NCI-H510A treated with DMSO at 0.1 percent for 48 hours (cell line): ENCODE results near the gene CLIP2.
A peak's percentile ranks its signal among the peaks of the same experiment; 100 is the strongest.
"Not testable (repeated sequence)": the region's sequence is repeated elsewhere in the genome, so short reads cannot be mapped to it uniquely, and the experiment has no call there.

Source experiments
- DNase-seq: peaks from one replicate; lab custom pipeline; 2025; lab: John Stamatoyannopoulos, UW

CLIP2 gene

DNA sequence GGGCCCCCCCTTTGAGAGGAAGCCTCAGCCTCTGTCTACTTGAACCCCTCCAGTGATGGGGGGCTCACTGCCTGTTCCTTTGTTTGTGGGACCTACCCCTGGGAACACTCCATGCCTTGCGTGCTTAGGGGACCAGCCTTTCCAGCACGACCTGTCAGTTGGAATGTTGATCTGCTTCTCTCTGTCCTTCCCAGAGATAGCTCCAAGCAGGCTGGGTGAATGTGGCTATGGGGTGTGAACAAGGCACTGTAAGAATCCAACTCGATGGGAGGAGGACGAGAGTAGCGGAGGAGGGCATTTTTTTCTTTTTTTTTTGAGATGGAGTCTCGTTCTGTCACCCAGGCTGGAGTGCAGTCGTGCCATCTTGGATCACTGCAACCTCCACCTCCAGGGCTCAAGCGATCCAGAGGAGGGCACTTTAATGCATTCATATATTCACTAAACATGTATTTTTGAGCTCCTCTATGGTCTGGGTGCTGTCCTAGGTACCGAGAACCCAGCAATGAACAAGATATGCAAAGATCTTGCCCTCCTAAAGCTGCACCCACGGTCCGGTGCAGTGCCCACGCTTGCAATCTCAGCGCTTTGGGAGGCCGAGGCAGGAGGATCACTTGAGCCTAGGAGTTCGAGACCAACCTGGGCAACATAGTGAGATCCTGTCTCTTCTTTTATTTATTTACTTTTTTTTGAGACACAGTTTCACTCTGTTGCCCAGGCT, 8.5 kb downstream of the CLIP2 start:
- no peak for DNase-seq

DNA sequence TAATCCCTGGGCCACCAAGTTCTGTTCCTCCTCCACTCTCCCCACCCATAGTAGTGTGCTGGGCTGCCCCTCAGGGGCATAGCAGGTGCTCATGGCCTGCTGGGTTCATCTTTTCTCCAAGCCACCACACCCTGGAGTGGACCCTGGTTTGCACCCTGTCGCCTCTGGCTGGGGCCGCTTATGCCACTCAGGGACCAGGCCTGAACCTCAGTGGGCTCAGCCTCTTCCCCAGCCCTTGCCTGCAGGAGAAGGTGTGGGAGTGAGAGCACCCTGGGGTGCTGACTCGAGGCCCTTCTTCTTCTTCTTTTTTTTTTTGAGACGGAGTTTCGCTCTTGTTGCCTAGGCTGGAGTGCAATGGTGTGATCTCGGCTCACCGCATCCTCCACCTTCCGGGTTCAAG, 10.2 kb downstream of the CLIP2 start:
- DNase-seq: no peak

DNA sequence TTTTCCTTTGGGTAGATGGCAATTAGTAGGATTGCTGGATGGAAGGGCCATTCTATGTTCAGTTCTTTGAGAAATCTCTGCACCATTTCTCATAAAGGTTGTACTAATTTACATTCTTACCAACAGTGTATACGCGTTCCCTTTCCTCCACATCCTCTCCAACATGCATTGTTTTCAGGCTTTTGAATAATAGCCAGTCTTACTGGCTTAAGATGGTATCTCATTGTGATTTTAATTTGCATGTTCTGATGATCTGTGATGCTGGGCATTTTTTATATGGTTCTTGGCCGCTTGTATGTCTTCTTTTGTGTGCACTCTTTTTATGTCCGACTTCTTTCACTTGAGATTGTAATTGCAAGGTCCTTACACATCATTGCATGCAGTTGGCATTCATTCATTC, 11.7 kb downstream of the CLIP2 start:
- DNase-seq: no peak

DNA sequence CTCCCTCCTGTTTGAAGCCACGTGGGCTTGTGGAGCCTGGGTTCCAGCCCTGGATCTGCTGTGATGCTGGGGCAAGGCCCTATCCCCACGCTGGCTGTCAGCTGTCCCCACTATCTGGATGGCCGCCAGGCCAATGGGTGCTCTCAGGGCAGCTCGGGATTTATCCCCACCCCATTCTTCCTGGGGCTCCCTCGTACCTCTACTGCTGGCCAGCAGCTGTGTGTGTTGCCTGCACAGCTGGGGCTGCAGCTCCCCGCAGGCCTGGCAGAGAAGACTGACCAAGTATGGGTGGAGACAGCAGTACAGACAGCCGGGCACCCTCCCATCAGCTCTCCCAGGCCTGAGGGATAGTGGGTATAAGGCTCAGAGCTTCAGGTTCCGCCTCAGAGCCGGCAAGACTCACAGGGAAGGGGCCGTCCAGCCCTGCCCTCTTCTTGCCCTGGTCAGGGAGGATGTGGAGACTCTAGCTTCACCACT, 13.6 kb downstream of the CLIP2 start:
- DNase-seq: no peak

DNA sequence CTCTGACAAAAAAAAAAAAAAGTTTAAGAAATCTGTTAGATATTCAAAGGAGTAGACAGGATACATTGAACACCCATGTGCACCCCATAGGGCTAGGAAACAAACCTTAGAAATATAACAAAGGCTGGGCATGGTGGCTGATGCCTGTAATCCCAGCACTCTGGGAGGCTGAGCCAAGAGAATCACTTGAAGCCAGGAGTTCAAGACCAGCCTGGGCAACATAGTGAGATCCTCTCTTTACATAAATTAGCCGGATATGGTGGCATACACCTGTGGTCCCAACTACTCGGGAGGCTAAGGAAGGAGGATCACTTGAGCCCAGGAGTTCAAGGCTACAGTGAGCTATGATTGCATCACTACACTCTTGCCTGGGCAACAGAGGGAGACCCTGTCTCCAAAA, 15.3 kb downstream of the CLIP2 start:
- DNase-seq: no peak

DNA sequence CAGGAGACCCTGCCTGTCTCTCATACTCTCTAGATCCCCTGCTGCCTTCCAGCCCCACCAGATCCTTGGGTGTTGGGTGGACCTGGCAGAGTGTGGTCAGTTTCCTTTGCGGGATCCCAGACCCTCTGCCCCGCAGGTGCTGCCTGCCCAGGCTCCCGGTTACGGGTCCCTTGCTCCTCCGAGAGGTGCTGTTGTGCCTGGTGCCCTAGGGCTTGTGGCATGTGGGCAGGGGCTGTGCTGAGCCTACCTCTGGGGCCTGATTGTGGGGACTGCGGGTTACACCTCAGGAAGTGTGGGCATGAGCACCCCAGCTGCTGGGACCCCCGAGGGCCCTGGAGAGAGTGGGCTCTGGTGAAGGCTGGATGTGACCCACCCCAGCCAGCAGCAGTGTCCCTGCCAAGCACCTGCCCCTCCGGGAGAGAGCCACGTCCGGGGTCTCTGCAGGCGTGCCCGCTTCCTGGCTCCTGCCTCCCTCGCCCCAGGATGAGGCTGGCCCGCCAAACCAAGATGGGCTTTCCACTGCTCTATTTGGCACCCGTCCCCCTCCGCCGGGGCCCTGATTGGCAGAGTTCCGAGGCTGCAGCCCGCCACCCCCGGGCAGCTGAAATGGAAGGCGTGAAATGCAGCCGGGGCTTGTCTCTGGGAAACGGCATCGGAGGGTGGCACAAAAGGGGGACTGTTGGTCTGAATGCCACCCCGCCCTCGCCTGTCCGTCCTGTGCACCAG, 17.0 kb downstream of the CLIP2 start:
- DNase-seq: no peak

DNA sequence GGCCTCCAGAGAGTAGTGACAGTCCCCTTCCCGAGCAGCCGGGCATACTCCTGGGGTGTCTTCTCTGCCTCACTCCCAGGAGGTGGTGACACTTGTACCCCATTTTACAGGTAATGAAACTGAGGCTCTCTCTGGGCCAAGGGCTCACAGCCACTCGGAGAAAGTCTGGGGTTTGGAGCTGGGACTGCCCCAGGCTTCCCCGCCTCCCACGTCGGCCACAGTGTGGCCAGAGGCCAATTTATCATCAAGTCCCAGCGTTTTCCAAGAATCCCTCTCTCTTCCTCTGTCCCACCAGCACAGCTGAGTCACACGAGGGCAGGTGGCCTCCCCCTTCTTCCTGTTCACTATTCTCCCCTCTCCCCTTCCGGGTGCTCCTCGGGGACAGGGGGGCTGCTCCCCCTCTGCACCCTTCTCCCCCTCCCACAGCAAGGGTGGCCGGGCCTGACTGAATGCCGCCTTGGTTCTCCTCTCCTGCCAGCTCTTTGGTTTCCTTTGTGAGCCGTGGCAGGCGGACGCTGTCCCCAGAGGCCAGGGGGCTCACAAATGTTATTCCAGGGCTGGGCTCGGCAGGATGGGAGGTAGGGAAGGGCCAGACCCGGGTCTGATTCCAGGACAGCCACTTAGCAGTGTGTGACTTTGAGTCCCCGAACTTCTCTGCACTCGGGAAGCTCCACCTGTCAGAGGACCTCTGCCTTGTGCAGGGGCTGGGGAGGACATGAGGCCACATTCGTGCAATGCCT, 17.7 kb downstream of the CLIP2 start:
- DNase-seq: no peak

DNA sequence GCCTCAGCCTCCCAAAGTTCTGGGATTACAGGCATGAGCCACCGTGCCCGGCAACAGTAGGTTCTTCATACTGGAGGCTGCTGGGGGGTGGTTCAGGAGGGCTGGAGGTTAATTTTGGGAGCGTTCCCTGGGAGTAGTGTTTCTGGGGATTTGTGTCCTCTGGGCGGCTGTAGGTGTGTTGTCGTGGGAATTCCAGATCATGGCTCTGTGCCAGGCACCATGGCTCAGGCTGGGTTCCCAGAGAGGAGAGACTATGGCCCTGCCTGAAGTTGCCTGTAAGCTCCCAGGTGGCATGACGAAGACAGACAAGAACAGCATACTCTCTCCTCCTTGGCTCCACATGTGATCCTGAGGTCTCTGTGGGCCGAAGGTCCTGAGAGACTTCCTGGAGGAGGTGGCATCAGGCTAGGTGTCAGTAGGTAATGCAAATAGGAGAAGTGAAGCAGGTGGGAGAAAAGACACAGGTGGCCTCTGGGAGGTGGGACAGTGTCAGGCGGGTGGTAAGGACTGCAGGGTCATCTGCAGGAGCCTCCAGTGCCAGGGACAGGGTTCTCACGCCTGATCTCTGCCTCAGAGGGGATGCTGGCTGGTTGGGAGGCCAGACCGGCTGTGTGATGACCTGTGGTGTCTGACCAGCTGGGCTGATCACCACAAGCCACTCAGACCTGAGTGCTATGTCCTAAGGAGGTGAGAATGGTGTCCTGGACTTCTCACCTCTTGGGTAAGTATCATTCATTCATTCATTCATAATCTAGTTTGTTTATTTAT, 18.7 kb downstream of the CLIP2 start:
- no peak for DNase-seq

DNA sequence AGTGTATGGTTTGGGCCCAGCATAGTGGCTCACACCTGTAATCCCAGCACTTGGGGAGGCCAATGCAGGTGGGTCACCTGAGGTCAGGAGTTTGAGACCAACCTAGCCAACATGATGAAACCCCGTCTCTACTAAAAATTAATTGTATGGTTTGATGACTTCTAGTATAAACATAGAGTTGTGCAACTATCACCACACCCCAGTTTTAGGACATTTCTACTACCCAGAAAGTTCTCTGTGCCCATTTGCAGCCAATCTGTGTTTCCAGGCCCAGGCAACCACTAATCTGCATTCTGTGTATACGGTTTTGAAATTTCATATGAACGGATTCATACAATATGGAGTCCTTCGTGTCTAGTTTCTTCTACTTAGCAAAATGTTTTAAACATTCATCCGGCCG, 20.0 kb downstream of the CLIP2 start:
- DNase-seq: no peak

DNA sequence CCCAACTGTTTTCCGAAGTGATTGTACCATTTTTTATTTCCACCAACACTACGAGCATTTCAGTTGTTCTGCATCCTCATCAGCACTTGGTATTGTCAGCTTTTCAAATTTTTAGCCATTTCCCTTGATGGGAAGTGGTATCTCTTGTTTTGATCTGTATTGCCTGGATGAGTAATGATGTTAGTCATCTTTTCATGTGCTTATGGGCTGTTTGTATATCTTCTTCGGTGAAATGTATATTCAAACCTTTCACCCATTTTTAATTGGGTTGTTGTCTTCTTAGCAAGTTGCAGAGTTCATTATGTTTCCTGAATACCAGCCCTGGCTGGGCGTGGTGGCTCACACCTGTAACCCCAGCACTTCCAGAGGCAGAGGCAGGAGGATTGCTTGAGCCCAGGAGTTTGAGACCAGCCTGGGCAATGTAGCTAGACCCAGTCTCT, 22.1 kb downstream of the CLIP2 start:
- DNase-seq: no peak

DNA sequence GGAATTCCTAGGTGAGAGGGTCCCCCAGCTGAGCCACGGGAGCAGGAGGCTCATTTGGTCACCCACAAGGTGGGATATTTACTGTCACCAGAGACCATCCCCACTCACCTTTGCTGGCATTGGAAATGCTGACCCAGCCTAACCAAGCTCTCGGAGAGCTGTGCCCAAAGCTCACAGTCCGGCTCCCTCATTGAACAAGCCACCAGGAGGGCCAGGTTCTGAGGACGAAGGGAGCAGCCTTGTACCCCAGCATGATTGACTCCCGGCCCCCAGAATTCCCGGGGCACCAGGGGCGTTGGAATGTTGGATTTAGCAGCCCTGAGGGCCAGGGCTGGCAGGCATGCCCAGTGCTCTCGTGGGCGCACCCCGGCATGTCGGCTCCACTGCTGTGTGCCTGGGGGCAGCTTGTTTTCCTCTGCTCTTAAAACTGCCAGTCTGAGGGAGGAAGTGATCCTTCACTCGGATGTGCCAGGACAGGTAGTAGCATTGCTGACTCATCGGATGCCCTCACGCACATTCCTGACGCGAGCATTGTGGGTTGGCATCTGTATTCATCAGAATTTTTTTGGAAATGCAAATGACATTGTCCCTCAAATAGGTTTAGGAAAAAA, 23.3 kb downstream of the CLIP2 start:
- peak; percentile 6 for DNase-seq

DNA sequence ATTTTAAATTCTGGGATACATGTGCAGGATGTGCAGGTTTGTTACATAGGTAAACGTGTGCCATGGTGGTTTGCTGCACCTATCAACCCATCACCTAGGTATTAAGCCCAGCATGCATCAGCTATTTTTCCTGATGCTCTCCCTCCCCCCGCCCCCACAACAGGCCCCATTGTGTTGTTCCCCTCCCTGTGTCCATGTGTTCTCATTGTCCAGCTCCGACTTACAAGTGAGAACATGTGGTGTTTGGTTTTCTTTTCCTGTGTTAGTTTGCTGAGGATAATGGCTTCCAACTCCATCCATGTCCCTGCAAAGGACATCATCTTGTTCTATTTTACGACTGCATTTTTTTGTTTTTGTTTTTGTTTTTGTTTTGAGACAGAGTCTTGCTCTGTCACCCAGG, 26.7 kb downstream of the CLIP2 start:
- DNase-seq: not testable (repeated sequence)

DNA sequence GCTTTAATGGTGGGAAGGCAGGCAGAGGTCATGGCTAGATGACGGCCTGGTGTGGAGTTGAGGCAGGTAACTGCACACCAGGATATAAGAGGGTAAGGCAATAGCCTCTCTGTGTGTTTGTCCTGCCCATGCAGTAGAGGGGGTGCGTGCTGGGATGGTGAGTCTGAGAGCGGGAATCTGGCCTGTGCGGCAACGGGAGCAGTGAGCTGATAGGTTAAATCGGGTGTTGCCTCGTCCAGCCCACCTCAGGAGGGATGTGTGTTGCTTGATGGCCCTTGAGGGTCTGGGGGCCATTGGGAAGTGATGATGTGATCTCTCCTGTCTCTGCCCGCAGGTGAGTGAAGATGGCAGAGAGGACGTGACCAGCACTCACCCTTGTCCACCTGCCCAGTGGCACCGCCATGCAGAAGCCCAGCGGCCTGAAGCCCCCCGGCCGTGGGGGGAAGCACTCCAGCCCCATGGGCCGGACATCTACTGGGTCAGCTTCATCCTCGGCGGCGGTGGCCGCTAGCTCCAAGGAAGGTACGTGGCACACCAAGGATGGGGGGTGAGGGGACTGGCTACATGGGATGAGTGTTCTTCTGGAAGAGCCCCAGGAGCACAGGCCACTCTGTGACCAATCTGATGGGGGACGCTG, 28.1 kb downstream of the CLIP2 start:
- DNase-seq: no peak

DNA sequence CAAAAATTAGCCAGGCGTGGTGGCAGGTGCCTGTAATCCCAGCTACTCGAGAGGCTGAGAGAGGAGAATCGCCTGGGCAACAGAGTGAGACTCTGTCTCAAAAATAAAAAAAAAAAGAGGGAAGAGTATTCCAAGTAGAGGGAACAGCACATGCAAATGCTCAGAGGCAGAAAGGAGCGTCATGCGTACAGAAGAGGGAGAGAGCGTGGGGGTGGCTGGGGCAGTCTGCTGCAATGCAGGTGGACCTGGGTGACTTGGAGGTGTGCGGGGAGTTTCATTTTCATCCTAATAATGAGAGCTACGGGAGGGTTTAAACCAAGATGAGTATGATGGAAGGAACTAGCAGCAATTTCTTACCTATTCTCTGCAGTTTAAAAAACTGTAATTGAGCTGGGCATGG, 28.8 kb downstream of the CLIP2 start:
- no peak for DNase-seq

DNA sequence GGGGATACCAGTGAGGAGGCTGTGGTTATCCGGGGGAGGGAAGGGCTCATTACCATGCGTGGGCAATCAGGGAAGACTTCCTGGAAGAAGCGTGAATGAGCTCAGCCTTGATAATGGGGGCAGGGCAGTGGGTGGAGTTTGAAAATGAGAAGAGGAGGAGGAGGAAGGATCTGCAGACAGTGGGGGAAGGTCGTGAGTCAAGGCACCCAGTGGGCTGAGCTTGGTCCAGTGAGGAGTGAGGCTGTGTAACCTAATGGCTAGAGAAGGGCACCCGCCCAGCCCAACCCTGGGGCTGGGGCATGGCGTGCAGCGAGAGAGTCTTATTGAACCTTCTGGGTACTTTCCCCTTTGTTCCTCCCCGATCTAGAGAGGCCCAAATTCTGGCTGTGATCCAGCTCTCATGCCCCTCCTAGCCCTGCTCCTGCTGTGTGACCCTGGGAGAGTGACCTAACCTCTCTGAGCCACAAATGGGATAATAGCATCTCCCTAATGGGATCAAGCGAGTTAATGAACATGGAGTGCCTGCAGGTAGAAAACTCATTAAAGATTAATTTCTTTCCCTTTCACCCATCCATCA, 31.5 kb downstream of the CLIP2 start:
- no peak for DNase-seq

DNA sequence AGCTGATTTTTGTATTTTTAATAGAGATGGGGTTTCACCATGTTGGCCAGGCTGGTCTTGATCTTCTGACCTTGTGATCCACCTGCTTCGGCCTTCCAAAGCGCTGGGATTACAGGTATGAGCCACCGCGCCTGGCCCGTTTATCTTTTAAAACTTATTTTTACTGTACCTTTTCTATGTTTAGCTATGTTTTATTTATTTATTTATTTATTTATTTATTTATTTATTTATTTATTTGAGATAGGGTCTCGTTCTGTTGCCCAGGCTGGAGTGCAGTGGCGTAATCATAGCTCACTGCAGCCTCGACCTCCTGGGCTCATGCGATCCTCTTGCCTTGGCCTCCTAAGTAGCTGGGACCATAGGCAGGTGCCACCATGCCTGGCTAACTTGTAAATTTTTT, 33.7 kb downstream of the CLIP2 start:
- DNase-seq: not testable (repeated sequence)

DNA sequence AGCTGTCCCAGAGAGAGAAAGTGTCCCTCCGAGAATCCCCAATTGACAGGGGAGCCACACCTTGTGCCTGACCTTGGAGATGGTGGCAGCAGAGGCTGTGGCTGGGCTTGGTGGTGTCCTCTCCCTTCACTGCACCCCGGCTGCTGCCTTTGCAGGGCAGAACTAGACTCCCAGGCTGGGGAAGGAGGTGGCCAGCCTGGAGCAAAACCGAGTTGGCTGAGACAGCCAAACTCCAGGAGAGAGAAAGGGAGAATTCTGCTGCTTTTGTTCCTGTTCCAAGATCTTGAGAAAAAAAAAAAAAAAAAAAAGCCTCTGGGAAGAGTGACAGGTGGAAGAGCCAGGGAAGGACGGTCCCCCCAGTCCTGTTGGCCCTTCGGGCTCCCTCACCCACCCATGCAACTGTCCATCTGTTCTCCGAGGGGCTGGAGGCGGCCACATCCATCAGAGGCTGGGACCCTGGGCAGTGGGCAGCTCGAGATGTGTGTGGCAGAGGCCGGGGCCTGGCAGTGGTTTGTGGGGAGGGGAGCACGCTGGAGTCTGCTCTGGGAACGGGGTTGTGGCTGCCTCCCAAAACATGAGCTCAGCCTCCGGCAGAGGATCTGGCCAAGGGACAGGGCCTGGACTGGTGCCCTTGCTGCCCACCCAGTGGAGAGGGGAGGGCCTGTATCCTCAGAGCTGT, 35.5 kb downstream of the CLIP2 start:
- DNase-seq: no peak

DNA sequence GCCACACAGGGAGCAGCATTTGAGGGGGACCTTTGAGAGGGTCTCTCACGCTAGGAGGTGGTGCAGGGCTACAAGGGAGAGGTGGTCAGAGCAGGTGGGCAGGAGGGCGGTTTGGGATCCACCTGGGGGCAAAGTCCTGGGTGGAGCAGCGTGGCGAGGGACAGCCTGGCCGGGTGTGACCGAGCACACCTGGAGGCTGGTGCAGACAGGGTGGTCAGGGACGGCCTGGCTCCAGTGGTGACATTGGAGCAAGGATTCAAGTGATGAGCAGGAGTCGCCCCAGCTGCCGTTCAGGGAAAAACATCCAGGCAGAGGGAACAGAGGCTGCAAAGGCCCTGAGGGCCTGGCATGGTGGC, 36.0 kb downstream of the CLIP2 start:
- DNase-seq: no peak

DNA sequence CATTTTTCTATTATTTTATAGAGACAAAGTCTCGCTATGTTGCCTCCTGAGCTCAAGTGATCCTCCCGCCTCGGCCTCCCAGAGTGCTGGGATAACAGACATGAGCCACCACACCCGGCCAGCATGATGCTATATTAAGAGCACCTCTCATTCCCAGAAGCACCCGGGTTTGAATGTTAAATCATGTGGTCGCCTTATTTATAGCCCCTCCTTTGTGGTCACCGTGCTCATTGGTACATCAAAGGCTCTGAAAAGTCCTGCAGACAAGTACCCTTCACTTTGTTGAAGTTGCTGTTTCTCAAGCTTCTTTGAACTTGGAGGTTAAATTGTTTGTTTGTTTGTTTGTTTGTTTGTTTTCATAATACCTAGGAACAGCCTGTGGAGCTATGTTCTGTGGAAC, 40.0 kb downstream of the CLIP2 start:
- DNase-seq: no peak
